GM19023 (cell line): ENCODE data around the gene ANKS3.
"Not testable (repeated sequence)": the region's sequence is repeated elsewhere in the genome, so short reads cannot be mapped to it uniquely, and the experiment has no call there.

ENCODE experiments used
- ATAC-seq: cut with Tn5 transposase; IDR thresholded peaks from one replicate; pipeline ENCODE4 v1.9.1; 2021; ENCODE audit warnings: mild to moderate bottlenecking, moderate library complexity; ENCODE audit not compliant: unreplicated experiment

Gene ANKS3

DNA sequence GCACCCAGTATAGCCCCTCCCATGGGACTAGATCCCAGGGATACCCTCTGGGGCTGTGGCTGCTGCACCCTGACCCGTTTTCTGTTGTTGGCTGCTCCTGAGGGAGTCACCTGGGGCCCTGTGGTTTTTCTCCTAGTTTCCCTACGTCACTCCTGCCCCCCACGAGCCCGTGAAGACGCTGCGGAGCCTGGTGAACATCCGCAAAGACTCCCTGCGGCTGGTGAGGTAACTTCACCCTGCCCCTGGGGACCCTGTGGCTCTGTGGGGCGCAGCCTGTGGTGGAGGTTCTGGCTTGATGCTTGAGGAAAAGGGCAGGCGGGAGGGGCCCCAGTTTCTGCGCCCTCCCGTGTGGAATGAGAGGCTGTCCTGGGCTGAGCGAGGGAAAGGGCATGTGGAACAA, 82.2 kb downstream of the ANKS3 start:
- no peak for ATAC-seq

DNA sequence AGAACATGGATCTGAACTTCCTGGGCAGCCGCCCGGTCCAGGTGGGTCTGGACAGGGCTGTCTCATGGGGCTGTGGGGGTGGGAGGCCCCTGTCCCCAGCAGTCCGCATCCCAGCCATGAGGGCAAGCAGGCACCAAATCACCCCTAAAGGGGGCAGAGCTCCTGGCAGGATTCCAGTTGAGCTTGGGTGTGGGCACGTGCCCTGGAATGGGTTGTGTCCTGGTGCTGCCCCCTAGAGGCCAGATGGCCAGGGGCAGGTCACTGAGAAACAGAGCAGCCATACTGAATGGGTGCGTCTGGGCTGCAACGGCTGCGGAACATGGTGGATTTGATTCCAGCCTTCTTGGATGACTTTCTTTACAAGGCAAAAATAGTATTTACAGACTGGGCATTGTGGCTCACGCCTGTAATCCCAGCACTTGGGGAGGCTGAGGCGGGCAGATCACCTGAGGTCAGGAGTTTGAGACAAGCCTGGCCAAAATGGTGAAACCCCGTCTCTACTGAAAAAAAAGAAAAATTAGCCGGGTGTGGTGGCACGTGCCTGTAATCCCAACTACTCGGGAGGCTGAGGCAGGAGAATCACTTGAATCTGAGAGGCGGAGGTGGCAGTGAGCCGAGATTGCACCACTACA, 83.5 kb downstream of the ANKS3 start:
- ATAC-seq, result not testable (repeated sequence)

DNA sequence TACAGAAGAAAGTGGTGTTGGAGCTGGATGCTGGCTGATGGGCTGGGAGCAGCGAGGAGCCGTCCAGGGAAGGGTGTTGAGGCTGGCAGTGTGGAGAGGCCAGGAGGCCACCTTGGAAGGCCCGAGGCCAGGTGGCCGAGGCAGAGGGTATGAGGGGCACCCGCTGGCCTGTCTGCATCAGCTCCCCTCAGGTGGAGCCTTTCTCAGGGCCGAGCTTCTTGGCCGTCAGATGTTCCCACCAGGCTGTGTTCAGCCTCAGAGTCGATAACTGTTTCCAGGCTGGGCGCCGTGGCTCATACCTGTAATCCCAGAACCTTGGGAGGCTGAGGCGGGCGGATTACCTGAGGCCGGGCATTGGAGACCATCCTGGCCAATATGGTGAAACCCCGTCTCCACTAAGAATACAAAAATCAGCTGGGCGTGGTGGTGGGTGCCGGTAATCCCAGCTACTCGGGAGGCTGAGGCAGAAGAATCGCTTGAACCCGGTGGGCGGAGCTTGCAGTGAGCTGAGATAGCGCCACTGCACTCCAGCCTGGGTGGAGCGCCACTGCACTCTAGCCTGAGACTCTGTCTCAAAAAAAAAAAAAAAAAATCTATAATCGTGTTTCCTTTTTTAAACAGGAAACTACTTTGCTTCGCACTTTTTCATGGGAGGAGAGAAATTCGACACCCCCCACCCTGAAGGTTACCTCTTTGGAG, 84.2 kb downstream of the ANKS3 start:
- ATAC-seq, result no peak

DNA sequence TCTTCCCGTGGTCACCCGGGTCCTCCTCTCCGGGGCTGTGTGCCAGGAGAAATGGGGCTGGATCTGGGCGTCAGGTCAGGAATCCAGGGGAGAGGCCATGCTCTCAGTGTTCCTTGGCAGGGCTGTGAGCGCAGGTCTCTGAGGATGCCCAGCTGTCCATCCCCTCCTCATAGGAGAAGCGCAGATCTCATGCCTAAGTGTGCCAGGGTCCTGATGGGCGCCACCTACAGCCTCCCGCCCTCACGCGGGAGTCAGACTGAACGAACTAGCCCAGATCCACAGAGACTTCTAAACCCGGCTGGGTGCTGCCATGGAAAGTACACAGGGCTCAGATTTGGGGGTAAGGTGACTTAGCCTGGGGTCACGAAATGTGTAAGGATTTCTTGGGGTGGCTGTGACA, 85.2 kb downstream of the ANKS3 start:
- no peak for ATAC-seq

DNA sequence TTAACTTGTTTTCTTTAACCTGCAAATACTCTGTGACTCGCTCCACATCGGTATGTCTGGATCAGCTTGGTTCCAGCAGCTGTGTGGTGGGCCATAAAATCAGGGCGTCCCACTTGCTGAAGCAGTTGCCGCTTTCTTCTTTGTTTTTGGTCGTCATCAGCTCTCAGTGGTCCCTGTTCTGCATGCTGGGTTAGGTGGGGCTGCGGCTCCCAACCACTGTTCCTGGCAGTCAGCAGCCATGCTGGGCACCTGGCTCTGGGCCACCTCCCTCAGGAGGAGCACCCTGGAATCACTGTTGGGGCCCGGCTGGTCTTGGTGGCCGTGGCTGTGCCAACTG, 86.5 kb downstream of the ANKS3 start:
- no peak for ATAC-seq

DNA sequence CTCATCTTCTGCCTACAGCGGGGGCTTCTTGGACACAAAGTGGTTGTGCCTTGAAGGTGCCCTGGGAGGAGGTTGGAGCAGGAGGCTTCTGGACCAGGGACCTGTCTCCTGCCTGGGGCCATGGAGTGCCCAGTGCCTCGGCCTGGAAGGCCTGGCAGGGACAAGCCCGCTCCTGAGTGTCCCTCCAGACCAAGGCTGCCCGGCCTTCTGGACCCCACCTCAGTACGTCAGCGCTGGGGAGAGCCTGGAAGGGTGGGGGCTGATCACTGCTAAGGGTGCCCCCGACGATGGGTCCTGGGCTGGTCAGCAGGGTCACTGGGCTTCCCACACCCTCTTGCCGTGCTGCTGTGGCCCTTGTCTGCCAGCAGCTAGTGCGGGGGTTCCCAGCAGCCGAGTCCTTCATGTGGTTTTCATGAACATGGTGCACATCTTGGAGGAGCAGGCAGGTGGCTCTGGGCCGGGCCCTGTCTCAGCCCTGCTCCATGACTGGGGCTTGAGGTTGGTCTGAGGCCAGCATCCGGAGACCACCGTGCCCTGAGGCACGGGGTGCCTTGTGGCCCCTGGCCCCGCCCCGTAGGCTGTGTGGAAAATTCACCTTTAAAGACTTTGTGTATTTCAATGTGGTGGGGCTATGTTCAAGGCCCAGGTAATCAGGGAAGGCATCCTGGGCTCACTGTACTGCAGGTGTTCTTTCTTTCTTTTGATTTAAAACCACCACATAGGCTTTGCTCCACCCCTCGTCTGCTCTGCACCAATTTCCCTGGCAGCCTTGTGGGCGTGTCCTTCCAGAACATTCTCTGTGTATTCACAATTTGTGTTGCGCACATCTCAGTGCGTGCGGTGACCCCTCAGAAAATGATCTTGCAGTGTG, 87.1 kb downstream of the ANKS3 start:
- no peak for ATAC-seq
